Measurements from ENCODE around the gene CD276. TPM values are rescaled to one million over a fixed set of nuclear protein-coding genes. Genes with fewer than 3 reads are reported as not detected.

The CD276 gene
- polyA plus RNA-seq, 12 donors = 103 to 157 (median 128) TPM; not detected in 1

GRCh38 chr15:73746261-73746660 lies 62.1 kb downstream of the CD276 start:
- no peak for DNase-seq

DNA sequence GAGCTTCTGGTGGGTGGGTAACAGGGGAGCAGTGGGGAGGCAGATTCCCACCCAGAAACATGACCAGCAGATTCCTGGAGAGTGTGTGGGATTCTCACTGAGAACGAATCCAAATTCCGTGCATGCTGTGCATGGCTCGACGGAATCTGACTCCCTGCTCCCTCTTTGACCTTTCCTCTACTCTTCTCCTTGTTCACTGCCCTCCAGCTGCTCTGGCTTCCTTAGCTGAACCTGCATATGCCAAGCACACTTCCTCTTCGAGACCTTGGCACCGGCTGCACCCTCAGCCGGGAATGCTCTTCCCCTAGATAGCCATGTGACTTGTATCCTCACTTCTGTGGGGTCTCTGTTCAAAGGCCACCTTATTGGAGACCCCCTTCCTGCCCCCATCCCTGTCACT lies 62.7 kb downstream of the CD276 start:
- DNase-seq = no peak

GRCh38 chr15:73747847-73748590 lies 63.8 kb downstream of the CD276 start:
- DNase-seq = no peak

GRCh38 chr15:73748730-73749129 lies 64.5 kb downstream of the CD276 start:
- DNase-seq = no peak

DNA sequence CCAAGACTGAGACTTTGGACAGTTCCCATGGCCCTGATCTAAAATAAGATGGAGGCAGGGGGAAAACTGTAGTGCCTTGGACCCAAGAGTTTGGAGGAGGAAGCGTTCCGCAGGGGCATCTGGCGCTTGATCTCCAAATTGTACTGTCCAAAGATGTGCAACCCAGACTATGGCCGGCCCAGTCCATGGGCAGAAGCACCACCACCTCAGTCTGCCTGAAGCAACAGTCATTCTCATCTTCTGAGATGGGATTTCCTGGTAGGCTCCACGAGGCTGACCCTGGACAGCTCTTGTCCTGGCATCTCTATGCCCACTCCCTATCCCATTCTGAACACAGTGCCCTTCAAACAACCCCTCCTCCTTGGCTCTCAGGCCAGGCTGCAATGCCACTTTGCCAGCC lies 65.3 kb downstream of the CD276 start:
- no peak for DNase-seq

GRCh38 chr15:73749971-73750370 lies 65.8 kb downstream of the CD276 start:
- no peak for DNase-seq

DNA sequence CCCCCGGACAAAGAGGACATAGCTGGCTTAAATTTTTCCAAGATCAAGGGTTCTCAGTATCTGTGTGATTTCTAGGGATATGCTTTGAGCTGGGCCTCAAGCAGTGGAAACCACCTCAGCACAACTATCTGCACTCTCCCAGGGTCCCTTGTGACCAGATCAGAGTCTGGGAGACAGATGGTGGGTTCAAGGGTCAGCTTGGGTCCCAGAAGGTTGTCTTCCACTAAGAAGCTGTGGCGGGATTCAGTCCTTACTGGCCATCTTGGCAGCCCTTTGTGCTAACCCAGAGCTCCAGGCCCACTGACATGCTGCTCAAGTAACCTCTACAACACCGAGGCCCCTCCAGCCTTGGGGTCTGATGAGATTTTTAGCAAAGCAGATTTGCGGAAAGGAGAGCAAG lies 66.3 kb downstream of the CD276 start:
- DNase-seq = no peak

DNA sequence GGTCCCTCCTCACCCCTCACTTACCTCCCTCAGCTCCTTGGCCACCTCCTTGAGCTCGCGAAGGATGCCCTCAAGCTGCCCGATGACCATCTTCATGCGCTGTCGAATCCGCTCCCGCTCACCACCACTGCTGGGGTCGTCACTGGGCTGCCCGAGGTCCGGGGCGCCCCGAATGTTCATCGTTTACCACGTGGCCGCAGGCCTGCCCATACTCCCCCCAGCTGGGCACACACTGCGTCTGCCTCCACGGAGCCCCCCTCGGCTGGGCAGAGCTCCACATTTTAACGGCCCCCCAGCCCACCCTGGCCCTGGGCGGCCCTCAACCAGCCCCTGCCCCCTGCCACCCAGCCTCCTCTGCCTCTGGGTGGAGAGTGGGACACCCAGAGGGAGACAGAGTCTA lies 66.8 kb downstream of the CD276 start:
- no peak for DNase-seq

GRCh38 chr15:73751511-73751898 lies 67.3 kb downstream of the CD276 start:
- DNase-seq = no peak

GRCh38 chr15:73751899-73752805 lies 68.0 kb downstream of the CD276 start:
- no peak for DNase-seq

- DNase-seq = peak; percentile 21
Measured at GRCh38 chr15:73752806-73753193, 68.6 kb downstream of the CD276 start.

DNA sequence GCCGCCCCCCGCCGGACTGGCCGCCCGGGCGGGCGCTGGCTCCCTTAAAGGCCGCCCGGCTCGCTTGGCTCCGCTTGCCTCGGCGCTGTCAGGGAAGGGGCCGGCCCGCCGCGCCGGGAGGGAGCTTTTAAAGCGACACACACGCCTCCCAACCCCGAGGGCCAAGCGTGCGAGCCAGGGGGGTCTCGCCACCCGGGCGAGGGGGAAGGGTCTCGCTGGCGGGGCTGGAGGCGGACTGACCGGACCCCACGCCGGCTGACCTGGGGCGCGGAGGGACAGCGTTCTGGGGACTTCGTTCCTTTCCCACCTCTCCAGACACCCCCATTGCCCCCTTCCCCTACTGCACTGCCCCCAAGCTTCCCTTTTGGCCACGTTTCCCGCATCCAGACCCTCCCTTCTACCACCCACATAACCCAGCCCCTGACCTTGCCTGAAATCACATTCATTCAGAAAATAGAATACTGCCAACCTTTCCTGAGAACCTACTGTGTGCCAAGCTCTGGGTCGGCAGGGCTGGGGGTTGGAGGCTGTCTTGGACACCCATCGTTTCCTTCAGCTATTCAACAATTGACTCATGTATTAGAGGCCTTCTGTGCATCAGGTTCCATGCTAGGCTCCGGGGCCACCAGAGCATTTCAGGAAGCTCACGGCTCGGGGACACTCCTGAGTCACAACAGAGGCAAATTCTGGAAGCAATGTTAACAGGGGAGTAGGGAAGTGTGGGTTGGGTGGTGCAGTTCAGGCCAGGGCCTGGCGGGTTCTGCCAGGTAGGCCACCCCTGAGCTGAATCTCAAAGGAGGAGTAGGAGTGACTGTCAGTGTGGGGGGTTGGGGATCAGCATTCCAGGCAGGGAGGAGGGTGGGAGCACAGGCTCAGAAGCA lies 69.3 kb downstream of the CD276 start, which contains the start of gene INSYN1:
TSS of gene INSYN1 (minus strand) at position 102 of the 881 bp plus-strand sequence. CDS start 2,221 bp downstream, outside the sequence.
- DNase-seq = peak; percentile 49

GRCh38 chr15:73754461-73754860 lies 70.3 kb downstream of the CD276 start:
- no peak for DNase-seq

DNA sequence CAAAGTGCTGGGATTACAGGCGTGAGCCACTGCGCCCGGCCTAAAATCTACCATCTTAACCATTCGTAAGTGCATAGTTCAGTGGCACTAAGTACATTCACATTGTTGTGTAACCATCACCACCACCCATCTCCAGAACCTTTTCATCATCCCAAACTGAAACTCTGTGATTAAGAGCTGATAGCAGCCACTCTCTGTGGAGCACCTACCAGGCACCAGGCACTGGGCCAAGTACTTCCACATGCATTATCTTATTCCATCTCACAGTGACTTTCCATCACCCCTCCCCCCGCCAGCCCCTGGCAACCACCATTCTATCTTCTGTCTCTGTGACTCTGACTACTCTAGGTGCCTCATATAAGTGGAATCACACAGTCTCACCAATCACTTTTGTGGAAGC lies 71.3 kb downstream of the CD276 start:
- DNase-seq = no peak

DNA sequence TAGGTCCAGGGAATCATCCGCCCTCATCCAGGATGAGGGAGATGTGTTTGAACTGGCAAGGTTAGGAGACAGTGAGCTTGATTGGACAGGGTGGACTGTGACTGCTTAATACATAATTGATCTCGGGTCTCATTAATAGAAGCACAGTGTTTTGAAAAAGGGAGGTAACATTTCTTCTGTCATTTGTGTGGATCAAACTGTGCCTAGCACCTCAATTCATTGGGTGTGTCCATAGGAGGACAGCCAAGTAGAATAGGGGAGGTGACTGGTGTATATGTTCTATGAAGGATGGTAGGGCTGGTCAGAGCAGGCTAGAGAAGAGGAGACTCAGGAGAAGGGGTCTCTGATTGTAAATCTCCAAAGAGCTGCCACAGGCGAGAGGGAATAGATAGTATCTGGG lies 71.8 kb downstream of the CD276 start:
- DNase-seq = no peak

GRCh38 chr15:73756390-73756789 lies 72.2 kb downstream of the CD276 start:
- no peak for DNase-seq

DNA sequence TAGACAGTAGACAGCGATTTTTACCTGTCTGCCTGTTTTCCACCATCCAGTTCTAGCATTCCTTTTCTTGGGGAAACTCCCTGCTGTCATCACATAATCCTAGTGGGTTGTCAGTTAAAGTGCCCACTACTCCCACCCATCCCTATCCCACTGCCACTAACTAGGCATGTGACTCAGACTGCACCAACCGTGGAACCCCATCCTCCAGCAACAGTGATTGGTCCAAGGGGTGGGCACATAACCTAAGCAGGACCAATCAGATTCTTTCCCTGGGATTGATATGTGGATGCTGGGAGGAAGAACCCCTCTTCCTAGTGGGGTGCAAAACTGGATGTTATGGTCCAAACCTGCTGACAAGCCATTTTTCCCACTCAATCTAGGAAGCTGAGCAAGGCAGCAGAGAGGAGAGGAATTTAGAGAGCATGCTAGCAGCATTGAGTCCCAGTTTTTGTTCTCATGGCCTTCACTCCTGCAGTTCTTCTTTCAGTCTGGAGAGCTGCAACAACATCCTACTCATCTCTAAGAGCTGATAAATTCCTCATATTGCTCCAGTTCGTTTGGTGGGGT lies 72.8 kb downstream of the CD276 start:
- no peak for DNase-seq

DNA sequence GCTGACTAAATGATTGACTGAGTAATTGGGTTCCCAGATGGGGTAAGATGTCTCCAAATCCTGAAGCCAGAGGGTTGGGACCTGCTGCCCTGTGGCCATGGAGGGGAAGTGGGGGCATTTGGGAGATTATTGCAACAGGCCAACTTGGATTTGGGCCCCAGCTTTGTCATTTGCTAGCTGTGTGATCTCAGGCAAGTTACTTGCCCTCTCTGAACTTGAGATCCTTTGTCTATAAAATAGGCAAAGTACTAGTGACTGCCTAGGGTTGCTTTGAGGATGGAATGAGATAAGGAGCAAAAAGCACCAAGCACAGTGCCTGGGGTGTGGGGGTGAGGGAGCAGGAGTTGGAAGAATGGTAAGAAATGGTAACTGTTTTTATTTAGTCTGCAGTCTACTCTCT lies 73.4 kb downstream of the CD276 start:
- DNase-seq = no peak

DNA sequence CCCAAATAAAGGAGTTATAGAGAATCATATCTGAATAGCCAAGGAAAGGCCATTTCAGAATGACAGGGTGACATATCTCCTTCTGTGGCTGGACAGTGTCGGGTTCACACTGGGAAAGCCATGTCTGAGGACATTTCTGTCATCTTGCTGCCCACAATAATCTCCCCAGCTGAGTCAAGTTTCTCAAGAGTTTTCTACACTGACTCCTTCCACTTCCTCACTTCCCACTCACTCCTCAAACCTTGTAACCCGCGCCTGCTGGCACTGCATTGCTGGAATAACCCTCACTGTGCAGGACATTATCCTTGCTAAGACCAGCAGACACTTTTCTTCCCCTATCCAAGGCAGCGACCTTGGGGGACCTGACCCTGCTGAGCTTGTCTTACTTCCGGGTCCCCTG lies 74.3 kb downstream of the CD276 start:
- no peak for DNase-seq

DNA sequence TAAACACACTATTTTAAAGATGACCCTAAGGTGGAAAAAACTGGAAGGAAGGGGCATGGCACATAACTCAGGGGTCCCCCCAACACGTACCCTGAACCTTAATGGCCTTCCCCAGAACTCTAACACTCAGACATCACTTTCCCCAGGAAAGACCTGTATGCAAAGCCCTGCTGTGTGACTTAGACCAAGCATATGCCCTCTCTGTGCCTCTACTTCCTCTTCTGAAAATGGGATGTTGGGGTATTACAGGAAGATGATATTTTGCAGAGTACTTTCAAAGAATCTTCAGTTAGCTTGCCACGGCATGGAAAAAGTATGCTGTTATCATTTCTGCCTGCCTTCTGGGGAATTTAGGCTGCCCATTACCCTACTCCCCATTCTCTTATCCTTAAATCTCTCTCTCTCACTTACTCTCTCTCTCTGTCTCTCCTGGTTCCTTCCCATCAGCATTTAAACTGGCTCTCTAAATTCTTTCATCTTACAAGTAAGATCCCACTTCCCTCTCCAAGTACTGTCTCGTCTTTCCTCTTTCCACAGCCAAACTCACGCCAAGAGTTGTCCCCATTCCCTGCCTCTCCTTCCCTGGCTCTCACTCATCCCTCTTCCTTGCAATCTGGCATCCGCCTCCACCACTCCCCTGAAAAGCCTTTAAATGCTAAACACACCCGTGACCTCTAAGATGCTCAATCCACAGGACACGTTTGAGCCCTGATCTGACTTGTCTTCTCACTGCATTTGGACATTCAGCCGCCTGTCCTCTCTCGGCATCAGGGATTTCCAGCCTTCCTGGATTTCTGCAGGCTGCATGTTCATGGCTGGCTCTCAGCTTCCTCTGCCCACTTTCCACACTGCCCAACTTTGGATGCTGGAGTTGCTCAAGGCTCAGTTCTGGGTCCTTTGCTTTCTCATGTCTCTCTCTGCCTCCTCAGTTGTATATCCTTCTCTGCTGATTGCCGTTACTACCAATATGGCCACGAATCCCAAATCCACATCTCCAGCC lies 76.4 kb downstream of the CD276 start:
- DNase-seq = no peak
